T-helper 17 cell (primary cell): ENCODE results near the gene CLCN6. TPM values are rescaled to one million over a fixed set of nuclear protein-coding genes. Genes with fewer than 3 reads are reported as not detected.

Experiments used
- ATAC-seq: fragments of 150-1000 bp; cut with Tn5 transposase; 2 replicates; pipeline ENCODE4 v1.10.0; 2021; ENCODE audit warnings: mild to moderate bottlenecking, moderate library complexity
- DNase-seq, 3 donors: peaks; one replicate each; pipeline versions ENCODE4 v3.0.0 to v3.0.0-alpha.2; 2020 to 2021
- H3K9me3 ChIP-seq: one replicate; pipeline ENCODE4 v1.7.0; 2013; ENCODE audit warnings: low read length, mild to moderate bottlenecking; ENCODE audit not compliant: control insufficient read depth, poor library complexity, severe bottlenecking
- H3K27ac Mint-ChIP-seq: one replicate; pipeline ENCODE4 v1.8.0; 2022; ENCODE audit warnings: mild to moderate bottlenecking, moderate library complexity, mixed read lengths
- H3K27me3 Mint-ChIP-seq: one replicate; pipeline ENCODE4 v1.8.0; 2022; ENCODE audit warnings: mixed read lengths
- H3K36me3 Mint-ChIP-seq: one replicate; pipeline ENCODE4 v1.8.0; 2022; ENCODE audit warnings: low read depth, mixed read lengths
- H3K4me1 Mint-ChIP-seq: one replicate; pipeline ENCODE4 v1.8.0; 2022; ENCODE audit warnings: mild to moderate bottlenecking, mixed read lengths
- H3K4me3 Mint-ChIP-seq: one replicate; pipeline ENCODE4 v1.8.0; 2022; ENCODE audit warnings: mild to moderate bottlenecking, moderate library complexity, mixed read lengths
- total RNA-seq, 4 donors: library from RNA in 2 of 4; stranded (reverse) in 2 of 4; gene quantifications; one replicate each; pipeline ENCODE4 v1.2.3 and lab custom pipeline; 2022 to 2026

CLCN6 gene
- total RNA-seq, 2 donors from 2014 or later = 11.7 to 13.8 TPM

GRCh38 chr1:11770011-11770410 lies 36.0 kb upstream of the CLCN6 start:
- Mint-ChIP-seq H3K4me3 (no peak overlapping the region), H3K27ac (no peak overlapping the region), H3K36me3 (no peaks in the 10 kb centered on the region), H3K27me3 (no peaks in the 10 kb centered on the region), H3K4me1 (peaks cover 2% of the 10 kb centered on the region)
- ATAC-seq = no peak
- H3K9me3 ChIP-seq = no peaks in the 10 kb centered on the region
- DNase-seq = no peak

GRCh38 chr1:11771481-11772043 lies 34.4 kb upstream of the CLCN6 start:
- H3K36me3 Mint-ChIP-seq = no peaks in the 10 kb centered on the region
- DNase-seq = no peak
- no peak for ATAC-seq
- H3K4me1 Mint-ChIP-seq = peaks cover 2% of the 10 kb centered on the region
- H3K27ac Mint-ChIP-seq = no peak overlapping the region
- H3K4me3 Mint-ChIP-seq = no peak overlapping the region
- H3K27me3 Mint-ChIP-seq = no peaks in the 10 kb centered on the region
- no peaks in the 10 kb centered on the region for H3K9me3 ChIP-seq

GRCh38 chr1:11772458-11772857 lies 33.5 kb upstream of the CLCN6 start:
- Mint-ChIP-seq H3K36me3 (no peaks in the 10 kb centered on the region), H3K4me1 (peaks cover 2% of the 10 kb centered on the region), H3K27ac (no peak overlapping the region), H3K27me3 (no peaks in the 10 kb centered on the region), H3K4me3 (no peak overlapping the region)
- DNase-seq (no peak), ATAC-seq (no peak)
- H3K9me3 ChIP-seq = no peaks in the 10 kb centered on the region

GRCh38 chr1:11774753-11775152 lies 31.2 kb upstream of the CLCN6 start:
- Mint-ChIP-seq H3K27ac (no peak overlapping the region), H3K4me3 (no peak overlapping the region), H3K4me1 (peaks cover 2% of the 10 kb centered on the region), H3K36me3 (no peaks in the 10 kb centered on the region), H3K27me3 (no peaks in the 10 kb centered on the region)
- DNase-seq (no peak), ATAC-seq (no peak)
- H3K9me3 ChIP-seq = no peaks in the 10 kb centered on the region

- no peaks in the 10 kb centered on the region for H3K27me3 Mint-ChIP-seq
- DNase-seq = no peak
- H3K4me3 Mint-ChIP-seq = no peak overlapping the region
- H3K36me3 Mint-ChIP-seq = peaks cover 2% of the 10 kb centered on the region
- H3K9me3 ChIP-seq = no peaks in the 10 kb centered on the region
- H3K27ac Mint-ChIP-seq = no peak overlapping the region
- H3K4me1 Mint-ChIP-seq = peaks cover 2% of the 10 kb centered on the region
- no peak for ATAC-seq
Observed at GRCh38 chr1:11777658-11778322, 28.2 kb upstream of the CLCN6 start.

- Mint-ChIP-seq H3K4me3 (no peak overlapping the region), H3K36me3 (peaks cover 2% of the 10 kb centered on the region), H3K27me3 (no peaks in the 10 kb centered on the region), H3K4me1 (peaks cover 2% of the 10 kb centered on the region), H3K27ac (no peak overlapping the region)
- DNase-seq (no peak), ATAC-seq (no peak)
- H3K9me3 ChIP-seq = no peaks in the 10 kb centered on the region
Observed at GRCh38 chr1:11778336-11778735, 27.7 kb upstream of the CLCN6 start.

GRCh38 chr1:11778844-11779623 lies 27.0 kb upstream of the CLCN6 start:
- ATAC-seq (no peak), DNase-seq (no peak)
- Mint-ChIP-seq H3K27ac (no peak overlapping the region), H3K36me3 (peaks cover 2% of the 10 kb centered on the region), H3K4me3 (no peak overlapping the region), H3K4me1 (peaks cover 2% of the 10 kb centered on the region), H3K27me3 (no peaks in the 10 kb centered on the region)
- H3K9me3 ChIP-seq = no peaks in the 10 kb centered on the region

GRCh38 chr1:11779715-11780379 lies 26.1 kb upstream of the CLCN6 start:
- H3K36me3 Mint-ChIP-seq = peaks cover 2% of the 10 kb centered on the region
- no peaks in the 10 kb centered on the region for H3K27me3 Mint-ChIP-seq
- ATAC-seq (no peak), DNase-seq (no peak)
- no peaks in the 10 kb centered on the region for H3K4me1 Mint-ChIP-seq
- no peak overlapping the region for H3K4me3 Mint-ChIP-seq
- H3K27ac Mint-ChIP-seq = no peak overlapping the region
- no peaks in the 10 kb centered on the region for H3K9me3 ChIP-seq

- no peaks in the 10 kb centered on the region for H3K9me3 ChIP-seq
- no peaks in the 10 kb centered on the region for H3K27me3 Mint-ChIP-seq
- no peak overlapping the region for H3K4me3 Mint-ChIP-seq
- DNase-seq (no peak), ATAC-seq (no peak)
- H3K4me1 Mint-ChIP-seq = no peaks in the 10 kb centered on the region
- peaks cover 2% of the 10 kb centered on the region for H3K36me3 Mint-ChIP-seq
- no peak overlapping the region for H3K27ac Mint-ChIP-seq
Observed at GRCh38 chr1:11780380-11781147, 25.4 kb upstream of the CLCN6 start.

- Mint-ChIP-seq H3K4me3 (no peak overlapping the region), H3K4me1 (no peaks in the 10 kb centered on the region), H3K36me3 (peaks cover 2% of the 10 kb centered on the region), H3K27ac (no peak overlapping the region), H3K27me3 (no peaks in the 10 kb centered on the region)
- DNase-seq = no peak
- ATAC-seq = no peak
- H3K9me3 ChIP-seq = no peaks in the 10 kb centered on the region
Observed at GRCh38 chr1:11781297-11781696, 24.7 kb upstream of the CLCN6 start.

GRCh38 chr1:11782127-11782708 lies 23.8 kb upstream of the CLCN6 start:
- DNase-seq = no peak
- no peaks in the 10 kb centered on the region for H3K27me3 Mint-ChIP-seq
- no peaks in the 10 kb centered on the region for H3K4me1 Mint-ChIP-seq
- peaks cover 2% of the 10 kb centered on the region for H3K36me3 Mint-ChIP-seq
- ATAC-seq = no peak
- H3K27ac Mint-ChIP-seq = no peak overlapping the region
- H3K9me3 ChIP-seq = no peaks in the 10 kb centered on the region
- no peak overlapping the region for H3K4me3 Mint-ChIP-seq

GRCh38 chr1:11783556-11783955 lies 22.4 kb upstream of the CLCN6 start:
- DNase-seq (no peak), ATAC-seq (no peak)
- no peaks in the 10 kb centered on the region for H3K9me3 ChIP-seq
- Mint-ChIP-seq H3K4me3 (no peak overlapping the region), H3K36me3 (peaks cover 2% of the 10 kb centered on the region), H3K4me1 (no peaks in the 10 kb centered on the region), H3K27me3 (no peaks in the 10 kb centered on the region), H3K27ac (no peak overlapping the region)
